ENCODE measurements around the gene SCAP. TPM values are rescaled to one million over a fixed set of nuclear protein-coding genes. Genes with fewer than 3 reads are reported as not detected.

The SCAP gene
- polyA plus RNA-seq, 1 of the 3 experiments (the other 2 are of a cell fraction) = 28.0 TPM

- no peaks in the 10 kb centered on the region for H4K20me1 ChIP-seq (ENCODE audit: insufficient read depth)
- 94% methylated on average over 3 of the region's 9 CpGs for WGBS (ENCODE audit: low lambda C conversion rate)
- DNase-seq = peak; percentile 12
- peaks cover 3 to 47% of the 10 kb centered on the region in 2 experiments for H3K36me3 ChIP-seq (replicated peaks in 1 of 2; ENCODE audit: control insufficient read depth in 1 of 2, insufficient read depth in 2 of 2, low read length in 1 of 2)
- CTCF ChIA-PET = interaction anchor here (1.1 to 1.5 kb wide), 3 partner anchors 14 to 50 kb away, joined by 3 to 4 read pairs (median 4); no protein-coding TSS in a partner anchor
- no peak overlapping the region for H3K27ac ChIP-seq (ENCODE audit: low read depth in 2 of 2, low read length in 1 of 2)
- no peaks in the 10 kb centered on the region for H3K9me3 ChIP-seq
- H2AFZ ChIP-seq (ENCODE audit: low read depth) = no peak overlapping the region
- no peak overlapping the region for H3K4me2 ChIP-seq
- TF ChIP-seq SIN3A (IDR thresholded peaks at IDR 0.05; ENCODE audit: borderline replicate concordance, low read depth, low read length) (no peak), NRF1 (IDR thresholded peaks at IDR 0.05; ENCODE audit: low read depth, low read length) (no peak), FOSL2 (IDR thresholded peaks at IDR 0.05; ENCODE audit: borderline replicate concordance, low read depth) (no peak), RFX5 (IDR thresholded peaks at IDR 0.05; ENCODE audit: low read length) (no peak), POLR2AphosphoS5 (IDR thresholded peaks at IDR 0.05; ENCODE audit: low read depth, low read length) (no peak), RCOR1 (IDR thresholded peaks at IDR 0.05; ENCODE audit: low read length) (no peak), USF2 (IDR thresholded peaks at IDR 0.05; ENCODE audit: borderline replicate concordance, low read depth, low read length) (no peak), MEF2A (IDR thresholded peaks at IDR 0.05; ENCODE audit: borderline replicate concordance, low read depth) (no peak), EZH2phosphoT487 (IDR thresholded peaks at IDR 0.05; ENCODE audit: borderline replicate concordance, low read depth) (no peak), FOXM1 (IDR thresholded peaks at IDR 0.05; ENCODE audit: low read depth) (no peak), FOXJ3 (CRISPR knock-in tag; IDR thresholded peaks at IDR 0.05) (no peak), RAD21 (IDR thresholded peaks at IDR 0.05; ENCODE audit: low read length) (no peak), JUND (IDR thresholded peaks at IDR 0.05) (no peak)
- TF ChIP-seq, protein P1, sequence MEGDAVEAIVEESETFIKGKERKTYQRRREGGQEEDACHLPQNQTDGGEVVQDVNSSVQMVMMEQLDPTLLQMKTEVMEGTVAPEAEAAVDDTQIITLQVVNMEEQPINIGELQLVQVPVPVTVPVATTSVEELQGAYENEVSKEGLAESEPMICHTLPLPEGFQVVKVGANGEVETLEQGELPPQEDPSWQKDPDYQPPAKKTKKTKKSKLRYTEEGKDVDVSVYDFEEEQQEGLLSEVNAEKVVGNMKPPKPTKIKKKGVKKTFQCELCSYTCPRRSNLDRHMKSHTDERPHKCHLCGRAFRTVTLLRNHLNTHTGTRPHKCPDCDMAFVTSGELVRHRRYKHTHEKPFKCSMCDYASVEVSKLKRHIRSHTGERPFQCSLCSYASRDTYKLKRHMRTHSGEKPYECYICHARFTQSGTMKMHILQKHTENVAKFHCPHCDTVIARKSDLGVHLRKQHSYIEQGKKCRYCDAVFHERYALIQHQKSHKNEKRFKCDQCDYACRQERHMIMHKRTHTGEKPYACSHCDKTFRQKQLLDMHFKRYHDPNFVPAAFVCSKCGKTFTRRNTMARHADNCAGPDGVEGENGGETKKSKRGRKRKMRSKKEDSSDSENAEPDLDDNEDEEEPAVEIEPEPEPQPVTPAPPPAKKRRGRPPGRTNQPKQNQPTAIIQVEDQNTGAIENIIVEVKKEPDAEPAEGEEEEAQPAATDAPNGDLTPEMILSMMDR (IDR thresholded peaks at IDR 0.05) = no peak
- TF ChIP-seq, protein P2, sequence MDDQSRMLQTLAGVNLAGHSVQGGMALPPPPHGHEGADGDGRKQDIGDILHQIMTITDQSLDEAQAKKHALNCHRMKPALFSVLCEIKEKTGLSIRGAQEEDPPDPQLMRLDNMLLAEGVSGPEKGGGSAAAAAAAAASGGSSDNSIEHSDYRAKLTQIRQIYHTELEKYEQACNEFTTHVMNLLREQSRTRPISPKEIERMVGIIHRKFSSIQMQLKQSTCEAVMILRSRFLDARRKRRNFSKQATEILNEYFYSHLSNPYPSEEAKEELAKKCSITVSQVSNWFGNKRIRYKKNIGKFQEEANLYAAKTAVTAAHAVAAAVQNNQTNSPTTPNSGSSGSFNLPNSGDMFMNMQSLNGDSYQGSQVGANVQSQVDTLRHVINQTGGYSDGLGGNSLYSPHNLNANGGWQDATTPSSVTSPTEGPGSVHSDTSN (IDR thresholded peaks at IDR 0.05) = no peak
- TF ChIP-seq, protein P3, sequence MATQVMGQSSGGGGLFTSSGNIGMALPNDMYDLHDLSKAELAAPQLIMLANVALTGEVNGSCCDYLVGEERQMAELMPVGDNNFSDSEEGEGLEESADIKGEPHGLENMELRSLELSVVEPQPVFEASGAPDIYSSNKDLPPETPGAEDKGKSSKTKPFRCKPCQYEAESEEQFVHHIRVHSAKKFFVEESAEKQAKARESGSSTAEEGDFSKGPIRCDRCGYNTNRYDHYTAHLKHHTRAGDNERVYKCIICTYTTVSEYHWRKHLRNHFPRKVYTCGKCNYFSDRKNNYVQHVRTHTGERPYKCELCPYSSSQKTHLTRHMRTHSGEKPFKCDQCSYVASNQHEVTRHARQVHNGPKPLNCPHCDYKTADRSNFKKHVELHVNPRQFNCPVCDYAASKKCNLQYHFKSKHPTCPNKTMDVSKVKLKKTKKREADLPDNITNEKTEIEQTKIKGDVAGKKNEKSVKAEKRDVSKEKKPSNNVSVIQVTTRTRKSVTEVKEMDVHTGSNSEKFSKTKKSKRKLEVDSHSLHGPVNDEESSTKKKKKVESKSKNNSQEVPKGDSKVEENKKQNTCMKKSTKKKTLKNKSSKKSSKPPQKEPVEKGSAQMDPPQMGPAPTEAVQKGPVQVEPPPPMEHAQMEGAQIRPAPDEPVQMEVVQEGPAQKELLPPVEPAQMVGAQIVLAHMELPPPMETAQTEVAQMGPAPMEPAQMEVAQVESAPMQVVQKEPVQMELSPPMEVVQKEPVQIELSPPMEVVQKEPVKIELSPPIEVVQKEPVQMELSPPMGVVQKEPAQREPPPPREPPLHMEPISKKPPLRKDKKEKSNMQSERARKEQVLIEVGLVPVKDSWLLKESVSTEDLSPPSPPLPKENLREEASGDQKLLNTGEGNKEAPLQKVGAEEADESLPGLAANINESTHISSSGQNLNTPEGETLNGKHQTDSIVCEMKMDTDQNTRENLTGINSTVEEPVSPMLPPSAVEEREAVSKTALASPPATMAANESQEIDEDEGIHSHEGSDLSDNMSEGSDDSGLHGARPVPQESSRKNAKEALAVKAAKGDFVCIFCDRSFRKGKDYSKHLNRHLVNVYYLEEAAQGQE (IDR thresholded peaks at IDR 0.05; ENCODE audit: low read depth, low read length) = no peak
- H3F3A ChIP-seq (replicated peaks; ENCODE audit: insufficient read depth) = peaks cover 11% of the 10 kb centered on the region
- no peaks in the 10 kb centered on the region for H3K27me3 ChIP-seq (ENCODE audit: insufficient read depth)
- no peaks in the 10 kb centered on the region for H3K9me2 ChIP-seq
- POLR2A ChIA-PET = no interaction called here
- no peak overlapping the region for H3K4me3 ChIP-seq (ENCODE audit: low read depth in 2 of 2, low read length in 1 of 2)
- H3K79me2 ChIP-seq (ENCODE audit: insufficient read depth) = no peaks in the 10 kb centered on the region
- no peak overlapping the region for H3K9ac ChIP-seq
- peaks cover 0 to 21% of the 10 kb centered on the region in 2 experiments; a peak in 1 of 4 replicates for H3K4me1 ChIP-seq (ENCODE audit: control insufficient read depth in 1 of 2, insufficient read depth in 2 of 2, low read depth in 1 of 2, low read length in 1 of 2)
Measured at GRCh38 chr3:47425959-47426358, 49.8 kb downstream of the SCAP start.

All from SK-N-SH (cell line).